ENCODE data around the gene FSTL5. TPM values are rescaled to one million over a fixed set of nuclear protein-coding genes. Genes with fewer than 3 reads are reported as not detected.

FSTL5 gene
- total RNA-seq, 1 experiment from 2014 or later = not detected

GRCh38 chr4:161929956-161930355 lies 233.8 kb downstream of the FSTL5 start:
- Histone ChIP-seq H2AFZ (ENCODE audit: low read length) (no peak overlapping the region), H4K20me1 (ENCODE audit: control insufficient read depth, insufficient read depth, insufficient read length) (no peaks in the 10 kb centered on the region), H3K79me1 (ENCODE audit: insufficient read depth, low read depth, low read length, poor library complexity, severe bottlenecking) (no peaks in the 10 kb centered on the region), H3K18ac (ENCODE audit: insufficient read length, low read depth, low read length) (no peak overlapping the region), H3K79me2 (ENCODE audit: insufficient read depth, low read length) (no peaks in the 10 kb centered on the region), H3K4me1 (ENCODE audit: insufficient read depth, low read length) (no peaks in the 10 kb centered on the region; the same call in 1 of the 2 replicates), H3K14ac (ENCODE audit: insufficient read depth, low read length) (no peak overlapping the region), H2BK20ac (ENCODE audit: low read depth, low read length, poor library complexity, severe bottlenecking) (no peak overlapping the region), H2BK120ac (ENCODE audit: low read depth, low read length, poor library complexity, severe bottlenecking) (no peak overlapping the region), H3K4me2 (ENCODE audit: insufficient read depth, insufficient read length, low read length) (no peak overlapping the region), H3K23ac (ENCODE audit: insufficient read length, low read depth, low read length) (no peak overlapping the region), H3K23me2 (ENCODE audit: insufficient read length, low read depth, low read length, poor library complexity, severe bottlenecking) (no peaks in the 10 kb centered on the region), H4K5ac (ENCODE audit: insufficient read length, low read depth, low read length) (no peak overlapping the region), H3K4ac (ENCODE audit: low read depth, low read length) (no peak overlapping the region), H4K91ac (ENCODE audit: insufficient read length, low read depth, low read length) (no peak overlapping the region), H2BK12ac (ENCODE audit: insufficient read length, low read depth, low read length) (no peak overlapping the region), H3T11ph (ENCODE audit: low read length) (no peak overlapping the region), H3K27ac (ENCODE audit: insufficient read length, low read depth, low read length) (no peak overlapping the region), H3K56ac (ENCODE audit: insufficient read length, low read depth, low read length) (no peak overlapping the region), H4K8ac (replicated peaks; ENCODE audit: insufficient read length, low read depth, low read length) (no peak overlapping the region), H3K9me3 (ENCODE audit: control insufficient read depth, low read depth, low read length) (no peaks in the 10 kb centered on the region), H2BK15ac (ENCODE audit: low read depth, low read length) (no peak overlapping the region), H2AK5ac (ENCODE audit: insufficient read length, low read length) (no peak overlapping the region), H3K9ac (ENCODE audit: extremely low read depth, insufficient read length, low read length) (no peak overlapping the region), H3K27me3 (ENCODE audit: insufficient read depth, low read length) (no peaks in the 10 kb centered on the region), H2BK5ac (ENCODE audit: insufficient read length, low read length) (no peak overlapping the region)
- no peak overlapping the region for H3K4me3 Mint-ChIP-seq
- H3K4me1 Mint-ChIP-seq = peaks cover 10 to 13% of the 10 kb centered on the region in 2 experiments
- H3K27me3 Mint-ChIP-seq (ENCODE audit: low read depth) = no peaks in the 10 kb centered on the region
- no peaks in the 10 kb centered on the region for H3K9me3 Mint-ChIP-seq
- H3K36me3 Mint-ChIP-seq (ENCODE audit: insufficient read depth in 1 of 3, low read depth in 3 of 3) = no peaks in the 10 kb centered on the region
- no peak for TF ChIP-seq CTCF (conservative IDR thresholded peaks at IDR 0.05)
- H3K27ac Mint-ChIP-seq = peak overlapping the region in 1 of 3 experiments; percentile 50; a peak in 1 of 7 replicates
- no peak for DNase-seq

Measured in H9 (cell line).